Hematopoietic multipotent progenitor cell treated with erythropoietin and hydrocortisone succinate and interleukin-3 and kit ligand, for 8 days (in vitro differentiated cells): Measurements from ENCODE around the gene THOC5.

Experiments
- DNase-seq: peaks from one replicate; pipeline ENCODE4 v3.0.0-alpha.2; 2015

Gene THOC5

GRCh38 chr22:29470159-29470855, 83.2 kb downstream of the THOC5 start:
- DNase-seq, result peak; percentile 72

DNA sequence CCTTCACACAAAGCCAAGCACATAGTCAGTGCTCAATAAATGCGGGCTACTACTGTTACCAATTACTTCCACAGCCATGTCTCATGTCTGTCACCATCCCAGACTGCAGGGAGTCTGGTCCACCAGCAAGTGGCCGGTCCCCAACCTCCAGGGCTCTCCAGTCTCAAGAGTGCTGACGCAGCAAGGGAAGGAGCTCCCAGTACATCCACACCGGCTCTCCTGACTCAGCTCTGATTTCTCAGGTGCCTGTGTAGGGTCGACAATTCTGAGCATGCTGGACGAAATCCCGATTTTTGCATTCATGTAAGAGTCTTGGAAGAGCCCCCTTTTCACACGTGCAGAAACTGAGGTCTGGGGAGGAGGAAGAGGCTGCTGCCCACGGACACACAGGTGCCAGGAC, 83.8 kb downstream of the THOC5 start:
- no peak for DNase-seq

DNA sequence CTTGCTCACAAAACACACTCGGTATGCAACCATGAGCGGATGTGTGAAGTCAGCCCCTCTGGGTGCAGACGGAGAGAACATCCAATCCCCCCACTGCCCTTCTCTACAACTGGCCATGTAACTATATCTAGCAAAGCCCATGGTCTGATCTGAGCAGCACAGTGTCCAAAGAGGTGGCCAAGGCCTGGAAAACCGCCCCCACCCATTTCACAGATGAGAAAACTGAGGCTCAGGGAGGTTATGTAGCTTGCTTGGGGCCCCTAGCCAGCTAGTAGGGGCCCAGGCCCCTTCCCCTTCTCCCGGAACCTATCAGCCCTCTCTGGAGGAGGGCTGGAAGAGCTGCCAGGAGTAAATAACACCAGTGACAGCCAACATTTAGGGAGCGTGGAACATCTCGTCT, 89.0 kb downstream of the THOC5 start:
- DNase-seq, result no peak

DNA sequence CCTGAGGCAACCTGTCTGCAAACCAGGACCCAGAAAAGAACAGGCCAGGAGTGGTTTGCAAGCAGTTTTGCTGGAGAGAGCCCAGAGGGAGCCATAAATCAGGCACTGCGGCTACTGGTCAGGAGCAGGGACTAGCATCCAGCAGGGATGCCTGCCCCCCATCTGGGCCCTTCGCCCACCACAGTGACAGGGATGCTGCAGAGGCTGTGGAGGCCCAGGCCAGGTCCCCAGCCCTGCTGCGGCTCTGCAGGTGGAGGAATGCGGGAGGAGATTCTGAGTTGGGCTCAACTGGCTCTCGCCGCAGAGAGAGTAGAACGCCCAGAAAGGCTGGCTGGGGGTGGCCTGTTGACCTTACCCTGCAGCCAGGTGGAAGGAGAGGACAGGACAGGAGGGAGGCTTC, 89.9 kb downstream of the THOC5 start:
- DNase-seq, result no peak

- no peak for DNase-seq
Observed at GRCh38 chr22:29461263-29461662, 92.3 kb downstream of the THOC5 start.

DNA sequence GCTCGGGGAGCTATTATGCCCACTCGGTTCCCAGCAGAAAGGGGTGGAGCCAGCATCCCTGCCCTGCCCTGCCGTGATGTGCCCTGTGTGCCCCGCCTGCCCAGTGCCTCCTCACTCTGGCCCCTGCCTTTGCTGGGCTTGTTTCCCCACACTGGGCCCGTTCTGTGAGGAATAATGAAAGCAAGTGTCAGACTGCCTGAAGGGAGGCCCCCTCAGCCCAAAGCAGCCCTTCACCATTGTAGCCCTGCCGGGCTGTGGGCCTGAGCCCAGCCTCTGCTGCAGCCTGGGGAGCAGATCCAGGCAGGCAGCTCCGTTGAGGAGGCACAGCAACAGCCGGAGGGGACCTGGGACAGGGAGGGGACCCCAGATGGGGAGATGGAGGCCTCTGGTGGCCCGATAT, 93.8 kb downstream of the THOC5 start:
- no peak for DNase-seq

GRCh38 chr22:29458551-29458950, 95.0 kb downstream of the THOC5 start:
- DNase-seq, result no peak

DNA sequence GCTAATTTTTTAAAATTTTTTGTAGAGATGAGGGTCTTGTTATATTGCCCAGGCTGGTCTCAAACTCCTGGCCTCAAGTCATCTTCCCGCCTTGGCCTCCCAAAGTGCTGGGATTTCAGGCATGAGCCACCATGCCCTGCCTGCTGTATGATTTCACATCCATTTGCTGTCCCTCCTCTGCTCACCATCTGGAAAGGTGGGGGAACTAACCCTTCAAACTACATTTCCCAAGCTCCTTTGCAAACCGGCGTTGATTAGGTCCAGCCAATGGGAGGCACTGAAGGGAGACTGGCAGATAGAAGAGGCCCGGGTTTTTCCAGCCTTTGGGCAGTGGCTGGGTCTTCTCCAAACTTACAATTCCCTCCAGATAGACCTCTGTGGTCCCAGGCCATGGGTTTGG, 95.8 kb downstream of the THOC5 start:
- DNase-seq, result peak; percentile 65

GRCh38 chr22:29456211-29456671, 97.3 kb downstream of the THOC5 start:
- DNase-seq, result no peak
